HS-27A (cell line): Measurements from ENCODE around the gene TSSK6.

Source experiments
- DNase-seq: peaks from one replicate; pipeline ENCODE4 v3.0.0-alpha.2; 2012; ENCODE audit warnings: low read depth, missing footprints

Gene TSSK6

DNA sequence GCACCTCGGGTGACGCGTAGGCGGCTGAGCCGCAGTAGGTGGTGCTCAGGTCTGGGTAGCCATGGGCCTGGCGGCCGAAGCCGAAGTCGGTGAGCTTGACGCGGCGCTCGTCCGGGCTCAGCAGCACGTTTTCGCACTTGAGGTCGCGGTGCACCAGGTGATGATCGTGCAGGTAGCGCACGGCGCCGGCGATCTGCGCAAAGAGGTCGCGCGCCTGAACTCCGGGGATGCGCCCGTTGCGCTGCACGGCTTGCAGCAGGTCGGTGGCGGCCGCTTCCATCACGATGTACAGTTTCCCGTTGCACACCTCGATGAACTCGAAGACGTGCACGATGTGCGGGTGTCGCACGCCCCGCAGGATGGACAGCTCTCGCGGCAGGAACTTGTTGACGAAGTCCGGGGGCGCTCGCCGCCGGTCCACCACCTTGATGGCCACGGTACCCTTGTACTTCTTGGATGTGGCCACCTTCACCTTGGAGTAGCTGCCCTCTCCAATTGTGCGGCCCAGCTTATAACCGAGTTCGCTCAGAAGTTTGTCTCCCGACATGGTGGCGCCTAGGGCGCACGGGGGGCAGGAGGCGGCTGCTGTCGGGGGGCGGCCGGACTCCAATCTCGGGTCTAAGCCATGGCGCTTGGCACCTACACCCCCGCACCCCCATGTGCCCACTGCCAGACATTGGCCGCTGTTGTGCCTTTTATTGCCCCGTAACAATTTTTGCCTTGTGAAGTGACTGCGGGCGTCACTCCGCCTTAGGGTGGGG, at the start of gene TSSK6:
TSSK6 (minus strand) TSS at position 668 of the 761 bp plus-strand sequence; CDS start at position 547, 121 bp downstream.
- DNase-seq: no peak

GRCh38 chr19:19563348-19563848, 48.0 kb upstream of the TSSK6 start:
- DNase-seq: no peak

DNA sequence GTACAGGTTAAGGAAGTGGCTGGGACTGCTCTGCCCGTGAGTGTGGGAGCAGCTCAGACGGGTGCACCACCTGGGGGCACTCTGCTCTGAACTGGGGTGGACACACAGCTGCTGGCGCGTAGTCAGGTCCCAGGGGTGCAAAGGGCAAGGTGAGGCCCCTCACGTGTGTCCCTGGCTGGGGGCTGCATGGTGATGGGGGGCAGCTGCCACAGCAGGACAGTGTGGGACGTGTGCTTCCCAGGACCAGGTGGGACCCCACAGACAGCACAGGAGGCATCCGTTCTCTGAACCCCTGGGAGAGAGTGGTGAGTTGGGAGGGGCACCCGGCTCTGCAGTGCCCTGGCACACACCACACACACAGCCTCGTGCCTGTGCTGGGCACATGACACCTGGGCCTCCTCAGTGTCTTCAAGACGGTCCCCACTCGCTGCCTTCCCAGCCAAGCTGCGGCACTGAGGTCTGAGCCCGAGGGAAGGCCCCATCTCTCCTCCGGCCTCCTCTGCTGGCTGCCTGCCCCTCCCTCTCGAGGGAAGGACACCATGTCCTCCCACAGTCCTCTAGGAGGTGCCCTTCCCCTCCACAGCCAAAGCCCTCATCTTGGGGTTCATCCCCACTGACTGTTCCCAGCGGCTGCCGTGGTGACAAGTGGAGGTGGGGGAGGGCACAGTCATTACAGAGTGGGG, 47.5 kb upstream of the TSSK6 start:
- DNase-seq: no peak

- no peak for DNase-seq
Measured at GRCh38 chr19:19561946-19562664, 46.8 kb upstream of the TSSK6 start.

DNA sequence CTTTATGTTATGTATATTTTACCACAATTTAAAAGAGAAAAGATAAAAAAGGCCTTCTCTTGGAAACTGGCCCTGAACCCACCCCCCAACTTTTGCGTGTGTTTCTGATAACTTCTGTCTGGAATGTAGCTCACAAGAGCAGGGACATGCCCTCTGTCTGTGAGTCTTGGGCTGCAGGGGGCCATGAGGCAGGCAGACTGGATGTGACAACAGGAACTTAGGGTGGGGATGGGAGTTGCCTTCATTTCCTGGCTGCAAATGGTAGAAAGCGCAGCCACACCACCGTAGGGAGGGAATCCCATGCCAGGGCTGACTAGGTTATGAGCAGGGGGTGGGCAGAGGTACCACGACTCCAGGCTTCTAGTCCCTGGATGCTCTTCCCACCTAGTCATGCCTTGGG, 44.6 kb upstream of the TSSK6 start:
- DNase-seq: no peak

DNA sequence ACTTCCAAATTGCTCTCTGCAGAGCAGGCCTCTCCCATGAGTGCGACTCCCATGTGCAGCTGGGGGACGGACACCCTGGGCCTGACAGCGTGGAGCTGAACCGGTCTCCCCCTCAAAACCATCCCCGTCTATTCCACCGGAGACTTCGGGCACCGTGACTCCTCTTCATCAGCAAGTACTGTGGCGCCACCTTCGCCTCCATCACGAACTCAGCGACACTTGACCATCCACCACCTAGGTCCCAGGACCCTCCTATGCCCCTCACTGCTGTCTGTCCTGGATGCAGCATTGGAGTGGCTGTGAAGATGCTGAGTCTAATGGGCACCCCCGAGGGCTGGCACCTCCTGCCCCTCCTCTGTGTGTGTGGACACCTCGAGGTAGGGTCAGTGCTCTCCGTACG, 43.3 kb upstream of the TSSK6 start:
- no peak for DNase-seq

- DNase-seq: no peak
Measured at GRCh38 chr19:19558055-19558454, 42.7 kb upstream of the TSSK6 start.

- no peak for DNase-seq
Measured at GRCh38 chr19:19554074-19555023, 39.0 kb upstream of the TSSK6 start.

DNA sequence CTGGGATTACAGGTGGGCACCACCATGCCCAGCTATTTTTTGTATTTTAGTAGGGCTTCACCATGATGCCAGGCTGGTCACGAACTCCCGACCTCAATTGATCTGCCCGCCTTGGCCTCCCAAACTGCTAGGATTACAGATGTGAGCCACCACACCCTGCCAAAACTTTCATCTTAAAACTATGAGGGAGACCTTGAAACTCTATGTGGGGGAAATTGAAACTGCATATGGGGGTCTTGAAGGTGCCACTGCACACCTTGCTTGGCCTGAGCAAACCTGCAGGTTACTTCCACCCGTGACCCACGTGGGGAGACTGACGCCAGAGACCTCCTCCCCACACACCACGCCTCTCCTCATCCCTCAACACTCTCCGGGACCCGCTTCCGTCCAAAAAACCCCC, 38.3 kb upstream of the TSSK6 start:
- DNase-seq: no peak

GRCh38 chr19:19552798-19553197, 37.5 kb upstream of the TSSK6 start:
- no peak for DNase-seq

- DNase-seq: no peak
Measured at GRCh38 chr19:19551853-19552192, 36.5 kb upstream of the TSSK6 start.

GRCh38 chr19:19550972-19551852, 35.9 kb upstream of the TSSK6 start:
- DNase-seq: no peak

- no peak for DNase-seq
Measured at GRCh38 chr19:19550485-19550929, 35.2 kb upstream of the TSSK6 start.

DNA sequence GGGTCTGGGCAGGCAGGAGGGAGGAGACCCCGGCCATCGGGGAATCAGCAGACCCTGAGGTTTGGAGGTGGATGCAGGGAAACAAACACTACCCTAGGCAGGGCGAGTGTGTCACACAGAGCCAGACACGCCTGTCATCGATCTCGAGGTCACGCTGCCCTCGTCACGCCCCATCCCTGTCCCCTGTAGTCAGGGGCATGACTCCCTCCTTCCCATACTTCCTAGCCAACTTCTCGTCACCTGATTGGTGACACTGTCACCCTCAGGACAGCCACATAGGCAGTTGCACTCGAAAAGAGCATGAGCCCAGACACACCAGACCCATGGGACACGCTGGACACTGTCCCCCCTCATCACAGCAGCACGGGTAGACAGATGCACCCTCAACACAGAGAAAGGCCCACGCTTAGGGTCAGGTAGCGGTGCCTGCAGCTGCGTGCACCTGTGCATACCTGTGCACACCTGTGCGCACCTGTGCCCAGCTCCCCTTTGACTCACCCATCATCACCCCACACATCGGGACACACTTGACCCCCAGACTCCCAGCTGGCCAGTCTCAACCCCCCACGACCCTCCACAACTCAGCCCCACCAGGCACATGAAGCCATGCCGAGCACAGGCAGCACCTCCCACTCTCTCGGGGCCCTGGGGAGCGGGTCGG, 34.6 kb upstream of the TSSK6 start:
- no peak for DNase-seq

DNA sequence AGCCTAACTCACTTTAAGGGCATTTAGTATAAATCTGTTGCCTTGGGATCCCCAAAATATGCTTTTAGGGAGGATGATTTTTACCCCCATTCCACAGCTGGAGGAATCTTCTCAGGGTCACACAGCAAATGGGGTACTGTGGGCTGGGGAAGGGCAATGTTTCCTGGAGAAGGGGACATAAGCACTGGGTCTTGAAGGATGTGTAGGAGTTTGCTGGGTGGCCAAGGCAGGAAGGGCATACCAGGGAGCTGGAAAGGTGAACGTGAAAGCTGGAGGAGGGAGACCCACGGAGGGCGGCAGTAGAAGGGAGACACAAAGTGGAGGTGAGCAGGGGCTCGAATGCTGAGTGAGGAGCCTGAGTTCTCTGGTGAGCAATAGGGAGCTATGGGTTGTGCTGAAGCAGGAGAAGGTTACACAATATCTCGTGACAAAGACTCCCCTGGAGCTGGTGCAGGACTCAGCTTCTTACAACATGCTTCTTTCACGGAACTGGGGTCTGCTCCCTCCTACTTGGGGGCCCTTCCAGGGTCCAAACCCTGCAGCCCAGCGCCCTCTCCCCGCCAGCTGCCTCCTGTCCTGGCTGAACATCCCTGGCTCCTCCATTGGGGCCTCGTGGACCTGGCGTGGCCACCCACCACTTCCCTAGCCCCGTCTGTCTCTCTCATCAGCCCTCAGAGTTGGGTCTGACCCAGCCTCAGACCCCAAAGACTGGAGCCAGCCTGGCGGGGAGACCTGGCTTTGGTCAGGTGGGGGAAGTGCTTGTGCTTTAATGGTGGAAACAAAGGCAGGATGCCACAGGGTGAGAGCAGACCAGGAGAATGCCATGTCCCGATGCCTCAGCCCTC, 33.8 kb upstream of the TSSK6 start:
- DNase-seq: no peak

DNA sequence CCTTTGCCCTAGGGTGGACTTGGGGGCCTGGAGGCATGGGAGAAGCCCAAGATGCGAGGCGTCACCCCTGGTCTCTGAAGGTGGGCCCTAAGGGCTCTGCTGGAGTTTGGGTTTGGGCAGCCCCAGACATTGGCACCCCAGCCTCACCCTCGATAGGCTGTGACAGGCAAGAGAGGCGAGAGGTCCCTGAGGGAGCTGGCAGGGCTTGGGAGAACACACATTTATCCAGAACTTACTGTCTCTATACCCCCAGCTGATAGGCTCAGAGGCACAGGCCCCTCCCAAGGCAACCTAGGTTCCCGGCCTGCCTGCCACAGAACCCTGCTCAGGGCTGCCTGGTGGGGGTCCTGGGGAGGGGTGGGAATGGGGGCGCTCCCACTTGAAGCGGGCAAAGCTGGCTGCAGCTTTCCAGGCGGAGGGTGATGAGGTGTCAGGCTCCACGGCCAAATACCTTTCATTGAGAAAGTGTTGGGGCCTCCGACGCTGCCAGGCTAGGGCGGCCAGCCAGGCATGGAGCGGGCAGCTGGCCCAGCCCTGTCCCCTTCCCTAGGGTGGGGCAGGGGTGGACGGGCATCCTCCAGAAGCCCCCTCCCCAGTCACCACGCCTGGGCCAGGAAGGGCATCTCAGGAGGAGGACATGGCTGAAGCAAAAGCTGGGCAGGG, 32.5 kb upstream of the TSSK6 start:
- DNase-seq: no peak

- no peak for DNase-seq
Measured at GRCh38 chr19:19546751-19547162, 31.4 kb upstream of the TSSK6 start.

DNA sequence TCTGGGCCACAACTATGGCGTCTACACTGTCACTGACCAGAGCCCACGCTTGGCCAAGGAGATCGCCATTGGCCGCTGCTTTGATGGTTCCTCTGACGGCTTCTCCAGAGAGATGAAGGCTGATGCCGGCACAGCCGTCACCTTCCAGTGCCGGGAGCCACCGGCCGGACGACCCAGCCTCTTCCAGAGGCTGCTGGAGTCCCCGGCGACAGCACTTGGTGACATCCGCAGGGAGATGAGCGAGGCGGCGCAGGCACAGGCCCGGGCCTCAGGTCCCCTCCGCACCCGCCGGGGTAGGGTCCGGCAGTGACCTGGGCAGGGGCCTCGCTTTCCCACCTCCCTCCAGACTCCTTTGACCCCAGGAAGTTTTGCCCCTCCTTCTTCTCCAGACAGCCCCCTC, 30.4 kb upstream of the TSSK6 start:
- no peak for DNase-seq
